Endothelial cell of umbilical vein (primary cell): ENCODE results near the gene ZNF383. TPM values are rescaled to one million over a fixed set of nuclear protein-coding genes. Genes with fewer than 3 reads are reported as not detected.

ENCODE experiments used
- BruUV-seq: library from RNA; stranded (reverse); fragments of 400-500 nt; replicated peaks from 2 replicates; lab custom pipeline; 2021; lab: Mats Ljungman, UMichigan
- CTCF ChIA-PET: fragments of 300-600, 350-600 bp; sonication (Branson Sonifier 250); formaldehyde crosslinking; loops from one replicate; lab custom pipeline; 2021; ENCODE audit warnings: antibody characterized with exemption, inconsistent platforms; lab: Charles Lee
- POLR2A ChIA-PET: fragments of 300-600, 350-600 bp; sonication (Branson Sonifier 250); formaldehyde crosslinking; loops from one replicate; lab custom pipeline; 2021; ENCODE audit warnings: antibody characterized with exemption, inconsistent platforms; lab: Charles Lee
- DNase-seq: peaks from one replicate; pipeline ENCODE4 v3.0.0-alpha.2; 2011; ENCODE audit warnings: low read depth, low spot score
- FAIRE-seq: peaks from 2 replicates; lab custom pipeline; 2011; peaks lifted over from hg19 to GRCh38; lab: Jason Lieb, UNC
- H2AFZ ChIP-seq: 2 replicates; pipeline ENCODE4 v1.6.0; 2012; ENCODE audit warnings: low read depth, low read length, control low read depth, inconsistent platforms
- H3K27ac ChIP-seq: 2 replicates; pipeline ENCODE4 v1.5.1; 2011; ENCODE audit warnings: low read depth, mild to moderate bottlenecking, control low read depth, low read length, moderate library complexity; ENCODE audit not compliant: insufficient read depth
- H3K27me3 ChIP-seq, 2 experiments: 2 replicates each; pipeline versions ENCODE4 v1.6.0 to v1.6.1; 2011; ENCODE audit warnings: low read length in 2 of 2, mixed read lengths in 1 of 2; ENCODE audit not compliant: control insufficient read depth in 2 of 2, insufficient read depth in 2 of 2
- H3K36me3 ChIP-seq, 2 experiments: 2 replicates in 1 of 2; 3 replicates in 1 of 2; pipeline ENCODE4 v1.5.1; 2011; ENCODE audit warnings: low read length in 2 of 2, mild to moderate bottlenecking in 1 of 2, moderate library complexity in 1 of 2; ENCODE audit not compliant: control insufficient read depth in 2 of 2, insufficient read depth in 2 of 2; ENCODE audit errors: extremely low read depth in 1 of 2
- H3K4me1 ChIP-seq: 3 replicates; pipeline ENCODE4 v1.5.1; 2011; ENCODE audit warnings: mild to moderate bottlenecking, low read length; ENCODE audit not compliant: control insufficient read depth, insufficient read depth; ENCODE audit errors: extremely low read depth
- H3K4me2 ChIP-seq: 2 replicates; pipeline ENCODE4 v1.6.1; 2011; ENCODE audit warnings: low read length, control low read depth, mixed read lengths; ENCODE audit not compliant: insufficient read depth
- H3K4me3 ChIP-seq, 3 experiments: fragments of 200-600 bp in 1 of 3; sonication (generic), shearing (Covaris generic) in 1 of 3; replicated peaks in 1 of 3; 2 replicates each; pipeline ENCODE4 v1.5.1; 2011 to 2016; ENCODE audit warnings: control low read depth in 3 of 3, low read length in 3 of 3, mild to moderate bottlenecking in 2 of 3, inconsistent platforms in 1 of 3, low read depth in 1 of 3, moderate library complexity in 1 of 3; ENCODE audit not compliant: insufficient read depth in 1 of 3
- H3K79me2 ChIP-seq: 2 replicates; pipeline ENCODE4 v1.6.0; 2012; ENCODE audit warnings: low read length, inconsistent platforms; ENCODE audit not compliant: control insufficient read depth, insufficient read depth
- H3K9ac ChIP-seq: replicated peaks from 2 replicates; pipeline ENCODE3; 2011; ENCODE audit warnings: low read length, control low read depth; ENCODE audit not compliant: insufficient read depth; ENCODE audit errors: extremely low read depth
- H3K9me1 ChIP-seq: replicated peaks from 3 replicates; pipeline ENCODE4 v1.6.0; 2011; ENCODE audit warnings: mild to moderate bottlenecking, low read length; ENCODE audit not compliant: control insufficient read depth, insufficient read depth; ENCODE audit errors: extremely low read depth
- H3K9me3 ChIP-seq: replicated peaks from 2 replicates; pipeline ENCODE4 v1.5.1; 2012; ENCODE audit warnings: low read length, inconsistent platforms; ENCODE audit not compliant: control insufficient read depth, insufficient read depth
- H4K20me1 ChIP-seq: replicated peaks from 2 replicates; pipeline ENCODE3; 2011; ENCODE audit warnings: mild to moderate bottlenecking, low read length; ENCODE audit not compliant: control insufficient read depth, insufficient read depth; ENCODE audit errors: extremely low read depth
- CTCF ChIP-seq, 2 donors: IDR thresholded peaks; 1 replicate in 1 of 2; 2 replicates in 1 of 2; pipeline ENCODE4 v1.5.1; 2011; ENCODE audit warnings: low read length in 2 of 2, mild to moderate bottlenecking in 2 of 2, moderate library complexity in 2 of 2, control low read depth in 1 of 2, inconsistent platforms in 1 of 2, low read depth in 1 of 2; ENCODE audit not compliant: insufficient read depth in 1 of 2; ENCODE audit errors: extremely low read depth in 1 of 2
- EZH2 ChIP-seq: IDR thresholded peaks from 2 replicates; pipeline ENCODE4 v1.6.1; 2012; ENCODE audit warnings: borderline replicate concordance, low read depth, mild to moderate bottlenecking, moderate library complexity, low read length, inconsistent platforms; ENCODE audit not compliant: severe bottlenecking
- FOS ChIP-seq: IDR thresholded peaks from 2 replicates; pipeline ENCODE4 v1.6.1; 2011; ENCODE audit warnings: mild to moderate bottlenecking, low read length, moderate library complexity, borderline replicate concordance; ENCODE audit not compliant: insufficient read depth
- GATA2 ChIP-seq: IDR thresholded peaks from 2 replicates; pipeline ENCODE4 v1.7.0; 2011; ENCODE audit warnings: low read depth, mild to moderate bottlenecking, moderate library complexity, mixed read lengths, low read length; ENCODE audit not compliant: insufficient read length, insufficient read depth
- JUN ChIP-seq: IDR thresholded peaks from 2 replicates; pipeline ENCODE4 v1.6.1; 2011; ENCODE audit warnings: borderline replicate concordance, low read depth; ENCODE audit not compliant: insufficient read length, insufficient read depth
- MAX ChIP-seq: IDR thresholded peaks from 2 replicates; pipeline ENCODE4 v1.6.1; 2011; ENCODE audit not compliant: insufficient read depth, insufficient read length
- MYC ChIP-seq: IDR thresholded peaks from one replicate; pipeline ENCODE4 v1.6.1; 2011; ENCODE audit warnings: mild to moderate bottlenecking, low read depth, low read length
- POLR2A ChIP-seq: IDR thresholded peaks from 2 replicates; pipeline ENCODE4 v1.6.1; 2012; ENCODE audit warnings: low read depth, mild to moderate bottlenecking, control low read depth, low read length
- POLR2AphosphoS5 ChIP-seq: IDR thresholded peaks from 2 replicates; pipeline ENCODE4 v1.6.1; 2012; ENCODE audit warnings: low read depth, mild to moderate bottlenecking, control low read depth, low read length, moderate library complexity; ENCODE audit not compliant: insufficient read depth
- dilution Hi-C: fragments of 300-500 bp; cut with MboI; formaldehyde crosslinking; loops from one replicate; pipeline ENCODE4 v1.15.0; 2019; ENCODE audit warnings: low sequenced_read_pairs; ENCODE audit not compliant: extremely low pct_ligation_motif_present
- intact Hi-C: fragments of 100-400 bp; cut with micrococcal nuclease; formaldehyde crosslinking; loops from one replicate; pipeline ENCODE4 v1.10.0; 2022
- polyA plus RNA-seq, 4 experiments: library from polyadenylated mRNA; depleted of rRNA in 3 of 4; stranded (reverse) in 3 of 4; unstranded in 1 of 4; fragments of >200 nt; gene quantifications; 2 replicates each; pipeline versions ENCODE4 v1.2.1 to v1.2.3, GENCODE V29; 2011 to 2012; ENCODE audit warnings: missing spikeins in 1 of 4
- total RNA-seq: library from RNA; stranded (reverse); gene quantifications from 2 replicates; pipeline ENCODE4 v1.2.3, GENCODE V29; 2021

Gene ZNF383
- total and polyA plus RNA-seq, 2 donors (not counting 3 experiments of a cell fraction or from before 2014, with no cell fraction given) = 1.7 to 7.1 TPM

GRCh38 chr19:37217480-37217774, 587 bp upstream of the ZNF383 start:
- POLR2A ChIA-PET = no interaction called here
- Histone ChIP-seq H3K4me3 (peak overlapping the region; percentile 51 to 89 (median 56)), H3K36me3 (no peaks in the 10 kb centered on the region), H3K27ac (peak overlapping the region; percentile 39), H3K4me2 (peak overlapping the region; percentile 65), H3K79me2 (peaks cover 11% of the 10 kb centered on the region), H3K27me3 (no peaks in the 10 kb centered on the region), H3K9me1 (no peaks in the 10 kb centered on the region), H3K9ac (peak overlapping the region; percentile 74), H3K9me3 (no peaks in the 10 kb centered on the region), H4K20me1 (no peaks in the 10 kb centered on the region), H3K4me1 (peaks cover 5% of the 10 kb centered on the region), H2AFZ (peak overlapping the region; percentile 83)
- TF ChIP-seq GATA2 (no peak), MYC (no peak), JUN (no peak), MAX (no peak), POLR2AphosphoS5 (no peak), CTCF (IDR thresholded peaks at IDR 0.05; ENCODE audit: extremely low read depth in 1 of 2, insufficient read depth in 1 of 2, low read depth in 1 of 2, low read length in 2 of 2) (no peak), POLR2A (no peak), FOS (no peak), EZH2 (no peak)
- no peak for FAIRE-seq
- DNase-seq = no peak
- dilution Hi-C loops = no loop called here
- intact Hi-C loops = loop anchor here (2.0 to 10.0 kb wide), 3 partner anchors 117 to 153 kb away; partner anchors contain the start of genes ZNF420 and ZNF527
- BruUV-seq = TSS peak; percentile 69
- CTCF ChIA-PET = interaction anchor here (0.8 to 1.4 kb wide), 4 partner anchors 9 to 117 kb away, joined by 3 to 5 read pairs (median 4); partner anchors contain the start of gene ZNF585A
